ENCODE data around the gene KNDC1. TPM values are rescaled to one million over a fixed set of nuclear protein-coding genes. Genes with fewer than 3 reads are reported as not detected.

KNDC1 gene
- total and polyA plus RNA-seq, 2 of the 13 experiments (the other 11 are each of a cell fraction or from before 2014, with no cell fraction given) = 0.69 TPM; not detected in 1

DNA sequence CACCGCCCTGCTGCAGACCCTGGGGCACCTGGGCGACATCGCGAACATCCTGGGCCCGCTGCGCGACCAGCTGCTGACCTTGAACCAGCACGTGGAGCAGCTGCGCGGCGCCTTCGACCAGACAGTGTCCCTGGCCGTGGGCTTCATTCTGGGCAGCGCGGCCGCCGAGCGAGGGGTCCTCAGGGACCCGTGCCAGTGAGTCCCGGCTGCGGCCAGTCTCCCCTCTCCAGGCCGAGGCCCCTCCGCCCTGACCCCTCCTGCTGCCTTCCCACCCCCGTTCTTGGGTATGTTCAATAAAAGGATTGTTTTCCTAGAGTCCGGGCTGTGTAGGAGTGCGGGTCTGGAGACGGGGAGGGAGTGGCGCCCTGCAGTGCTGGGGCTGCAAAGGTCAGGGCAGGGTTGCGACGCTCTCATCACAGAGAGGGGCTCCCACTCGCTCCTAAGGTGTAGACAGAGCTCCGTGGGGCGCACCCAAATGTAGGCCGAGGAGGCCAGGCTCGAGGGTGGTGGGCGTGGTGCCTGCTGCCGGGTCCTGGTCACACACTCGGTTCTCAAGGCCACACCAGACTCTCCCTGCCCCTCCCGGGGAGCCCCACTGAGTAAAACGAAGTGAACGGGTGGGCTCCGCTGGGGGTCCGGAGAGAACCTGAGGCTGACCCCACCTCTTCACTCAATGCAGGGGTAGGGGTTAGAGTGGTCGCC lies 71.4 kb downstream of the KNDC1 start:
- no TSS peak for BruUV-seq (replicated peaks)
- Histone ChIP-seq H3K9me3 (ENCODE audit: low read length) (no peaks in the 10 kb centered on the region), H3K4me2 (ENCODE audit: low read depth, low read length) (no peak overlapping the region), H3K9ac (ENCODE audit: insufficient read depth, low read depth, low read length) (no peak overlapping the region), H3K27ac (ENCODE audit: extremely low read length, insufficient read depth, low read length) (no peak overlapping the region), H3K4me3 (replicated peaks in 1 of 3; ENCODE audit: insufficient read depth in 1 of 3, low read depth in 2 of 3, low read length in 3 of 3) (no peak overlapping the region), H4K20me1 (ENCODE audit: insufficient read depth, low read length) (0 out of 2 replicates have a peak, but pooled peaks cover 3% of the 10 kb centered on the region), H3K79me2 (ENCODE audit: insufficient read depth, low read length) (no peaks in the 10 kb centered on the region), H3K4me1 (ENCODE audit: insufficient read depth, low read length) (no peaks in the 10 kb centered on the region), H3K27me3 (ENCODE audit: control insufficient read depth in 1 of 2, insufficient read depth in 2 of 2, low read length in 2 of 2) (peaks cover 10 to 55% of the 10 kb centered on the region in 2 experiments), H3K36me3 (replicated peaks in 1 of 2; ENCODE audit: control insufficient read depth in 1 of 2, insufficient read depth in 2 of 2, low read length in 2 of 2) (no peaks in the 10 kb centered on the region), H2AFZ (ENCODE audit: low read length) (no peak overlapping the region)
- no peak for TF ChIP-seq SUZ12 (IDR thresholded peaks at IDR 0.05; ENCODE audit: low read depth, low read length)
- TF ChIP-seq, protein P1, sequence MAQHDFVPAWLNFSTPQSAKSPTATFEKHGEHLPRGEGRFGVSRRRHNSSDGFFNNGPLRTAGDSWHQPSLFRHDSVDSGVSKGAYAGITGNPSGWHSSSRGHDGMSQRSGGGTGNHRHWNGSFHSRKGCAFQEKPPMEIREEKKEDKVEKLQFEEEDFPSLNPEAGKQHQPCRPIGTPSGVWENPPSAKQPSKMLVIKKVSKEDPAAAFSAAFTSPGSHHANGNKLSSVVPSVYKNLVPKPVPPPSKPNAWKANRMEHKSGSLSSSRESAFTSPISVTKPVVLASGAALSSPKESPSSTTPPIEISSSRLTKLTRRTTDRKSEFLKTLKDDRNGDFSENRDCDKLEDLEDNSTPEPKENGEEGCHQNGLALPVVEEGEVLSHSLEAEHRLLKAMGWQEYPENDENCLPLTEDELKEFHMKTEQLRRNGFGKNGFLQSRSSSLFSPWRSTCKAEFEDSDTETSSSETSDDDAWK (CRISPR knock-in tag; IDR thresholded peaks at IDR 0.05) = no peak
- TF ChIP-seq MAZ (IDR thresholded peaks at IDR 0.05; ENCODE audit: borderline replicate concordance, low read depth, low read length) = no peak
- no peak for TF ChIP-seq MAZ (CRISPR knock-in tag; IDR thresholded peaks at IDR 0.05; ENCODE audit: low read depth)
- no peak for TF ChIP-seq PLSCR1 (CRISPR knock-in tag; IDR thresholded peaks at IDR 0.05; ENCODE audit: borderline replicate concordance)
- TF ChIP-seq ZFP37 (CRISPR knock-in tag; IDR thresholded peaks at IDR 0.05; ENCODE audit: borderline replicate concordance) = no peak
- no peak for TF ChIP-seq TCF12 (IDR thresholded peaks at IDR 0.05)
- TF ChIP-seq TCF12 (CRISPR knock-in tag; IDR thresholded peaks at IDR 0.05) = no peak
- TF ChIP-seq, protein P2, sequence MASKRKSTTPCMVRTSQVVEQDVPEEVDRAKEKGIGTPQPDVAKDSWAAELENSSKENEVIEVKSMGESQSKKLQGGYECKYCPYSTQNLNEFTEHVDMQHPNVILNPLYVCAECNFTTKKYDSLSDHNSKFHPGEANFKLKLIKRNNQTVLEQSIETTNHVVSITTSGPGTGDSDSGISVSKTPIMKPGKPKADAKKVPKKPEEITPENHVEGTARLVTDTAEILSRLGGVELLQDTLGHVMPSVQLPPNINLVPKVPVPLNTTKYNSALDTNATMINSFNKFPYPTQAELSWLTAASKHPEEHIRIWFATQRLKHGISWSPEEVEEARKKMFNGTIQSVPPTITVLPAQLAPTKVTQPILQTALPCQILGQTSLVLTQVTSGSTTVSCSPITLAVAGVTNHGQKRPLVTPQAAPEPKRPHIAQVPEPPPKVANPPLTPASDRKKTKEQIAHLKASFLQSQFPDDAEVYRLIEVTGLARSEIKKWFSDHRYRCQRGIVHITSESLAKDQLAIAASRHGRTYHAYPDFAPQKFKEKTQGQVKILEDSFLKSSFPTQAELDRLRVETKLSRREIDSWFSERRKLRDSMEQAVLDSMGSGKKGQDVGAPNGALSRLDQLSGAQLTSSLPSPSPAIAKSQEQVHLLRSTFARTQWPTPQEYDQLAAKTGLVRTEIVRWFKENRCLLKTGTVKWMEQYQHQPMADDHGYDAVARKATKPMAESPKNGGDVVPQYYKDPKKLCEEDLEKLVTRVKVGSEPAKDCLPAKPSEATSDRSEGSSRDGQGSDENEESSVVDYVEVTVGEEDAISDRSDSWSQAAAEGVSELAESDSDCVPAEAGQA (IDR thresholded peaks at IDR 0.05; ENCODE audit: low read depth) = no peak
- TF ChIP-seq, protein P2 (CRISPR knock-in tag; IDR thresholded peaks at IDR 0.05; ENCODE audit: borderline replicate concordance) = no peak
- no peak for TF ChIP-seq GATAD2A (CRISPR knock-in tag; IDR thresholded peaks at IDR 0.05)
- no peak for TF ChIP-seq ZSCAN21 (CRISPR knock-in tag; IDR thresholded peaks at IDR 0.05; ENCODE audit: borderline replicate concordance)
- TF ChIP-seq, protein P3, sequence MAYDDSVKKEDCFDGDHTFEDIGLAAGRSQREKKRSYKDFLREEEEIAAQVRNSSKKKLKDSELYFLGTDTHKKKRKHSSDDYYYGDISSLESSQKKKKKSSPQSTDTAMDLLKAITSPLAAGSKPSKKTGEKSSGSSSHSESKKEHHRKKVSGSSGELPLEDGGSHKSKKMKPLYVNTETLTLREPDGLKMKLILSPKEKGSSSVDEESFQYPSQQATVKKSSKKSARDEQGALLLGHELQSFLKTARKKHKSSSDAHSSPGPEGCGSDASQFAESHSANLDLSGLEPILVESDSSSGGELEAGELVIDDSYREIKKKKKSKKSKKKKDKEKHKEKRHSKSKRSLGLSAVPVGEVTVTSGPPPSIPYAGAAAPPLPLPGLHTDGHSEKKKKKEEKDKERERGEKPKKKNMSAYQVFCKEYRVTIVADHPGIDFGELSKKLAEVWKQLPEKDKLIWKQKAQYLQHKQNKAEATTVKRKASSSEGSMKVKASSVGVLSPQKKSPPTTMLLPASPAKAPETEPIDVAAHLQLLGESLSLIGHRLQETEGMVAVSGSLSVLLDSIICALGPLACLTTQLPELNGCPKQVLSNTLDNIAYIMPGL (CRISPR knock-in tag; IDR thresholded peaks at IDR 0.05; ENCODE audit: borderline replicate concordance in 1 of 2, low read depth in 1 of 2) = no peak
- FAIRE-seq = no peak
- ATAC-seq = no peak
- CTCF ChIA-PET (ENCODE audit: low intra/inter-chr PET ratio, low total read pairs) = no interaction called here
- 54% methylated on average over 23 of the region's 44 CpGs for WGBS (ENCODE audit: low lambda C conversion rate)
- no peak for DNase-seq (ENCODE audit: low spot score)
- intact Hi-C loops (cut with micrococcal nuclease; ENCODE audit: unreplicated experiment) (no loop called here), in situ Hi-C loops (cut with HindIII; ENCODE audit: extremely low pct_ligation_motif_present, low pct_unique_long_range_greater_than_20kb) (no loop called here)
- POLR2A ChIA-PET = no interaction called here

All from HepG2 (cell line).